Endothelial cell of umbilical vein (primary cell): ENCODE data around the gene TMEM37. TPM values are rescaled to one million over a fixed set of nuclear protein-coding genes. Genes with fewer than 3 reads are reported as not detected.

ENCODE experiments used
- BruUV-seq: library from RNA; stranded (reverse); fragments of 400-500 nt; replicated peaks from 2 replicates; lab custom pipeline; 2021; lab: Mats Ljungman, UMichigan
- CTCF ChIA-PET: fragments of 300-600, 350-600 bp; sonication (Branson Sonifier 250); formaldehyde crosslinking; loops from one replicate; lab custom pipeline; 2021; ENCODE audit warnings: antibody characterized with exemption, inconsistent platforms; lab: Charles Lee
- POLR2A ChIA-PET: fragments of 300-600, 350-600 bp; sonication (Branson Sonifier 250); formaldehyde crosslinking; loops from one replicate; lab custom pipeline; 2021; ENCODE audit warnings: antibody characterized with exemption, inconsistent platforms; lab: Charles Lee
- DNase-seq: peaks from one replicate; pipeline ENCODE4 v3.0.0-alpha.2; 2011; ENCODE audit warnings: low read depth, low spot score
- FAIRE-seq: peaks from 2 replicates; lab custom pipeline; 2011; peaks lifted over from hg19 to GRCh38; lab: Jason Lieb, UNC
- H2AFZ ChIP-seq: 2 replicates; pipeline ENCODE4 v1.6.0; 2012; ENCODE audit warnings: low read depth, low read length, control low read depth, inconsistent platforms
- H3K27ac ChIP-seq: 2 replicates; pipeline ENCODE4 v1.5.1; 2011; ENCODE audit warnings: low read depth, mild to moderate bottlenecking, control low read depth, low read length, moderate library complexity; ENCODE audit not compliant: insufficient read depth
- H3K27me3 ChIP-seq, 2 experiments: 2 replicates each; pipeline versions ENCODE4 v1.6.0 to v1.6.1; 2011; ENCODE audit warnings: low read length in 2 of 2, mixed read lengths in 1 of 2; ENCODE audit not compliant: control insufficient read depth in 2 of 2, insufficient read depth in 2 of 2
- H3K36me3 ChIP-seq, 2 experiments: 2 replicates in 1 of 2; 3 replicates in 1 of 2; pipeline ENCODE4 v1.5.1; 2011; ENCODE audit warnings: low read length in 2 of 2, mild to moderate bottlenecking in 1 of 2, moderate library complexity in 1 of 2; ENCODE audit not compliant: control insufficient read depth in 2 of 2, insufficient read depth in 2 of 2; ENCODE audit errors: extremely low read depth in 1 of 2
- H3K4me1 ChIP-seq: 3 replicates; pipeline ENCODE4 v1.5.1; 2011; ENCODE audit warnings: mild to moderate bottlenecking, low read length; ENCODE audit not compliant: control insufficient read depth, insufficient read depth; ENCODE audit errors: extremely low read depth
- H3K4me2 ChIP-seq: 2 replicates; pipeline ENCODE4 v1.6.1; 2011; ENCODE audit warnings: low read length, control low read depth, mixed read lengths; ENCODE audit not compliant: insufficient read depth
- H3K4me3 ChIP-seq, 3 experiments: fragments of 200-600 bp in 1 of 3; sonication (generic), shearing (Covaris generic) in 1 of 3; replicated peaks in 1 of 3; 2 replicates each; pipeline ENCODE4 v1.5.1; 2011 to 2016; ENCODE audit warnings: control low read depth in 3 of 3, low read length in 3 of 3, mild to moderate bottlenecking in 2 of 3, inconsistent platforms in 1 of 3, low read depth in 1 of 3, moderate library complexity in 1 of 3; ENCODE audit not compliant: insufficient read depth in 1 of 3
- H3K79me2 ChIP-seq: 2 replicates; pipeline ENCODE4 v1.6.0; 2012; ENCODE audit warnings: low read length, inconsistent platforms; ENCODE audit not compliant: control insufficient read depth, insufficient read depth
- H3K9ac ChIP-seq: replicated peaks from 2 replicates; pipeline ENCODE3; 2011; ENCODE audit warnings: low read length, control low read depth; ENCODE audit not compliant: insufficient read depth; ENCODE audit errors: extremely low read depth
- H3K9me1 ChIP-seq: replicated peaks from 3 replicates; pipeline ENCODE4 v1.6.0; 2011; ENCODE audit warnings: mild to moderate bottlenecking, low read length; ENCODE audit not compliant: control insufficient read depth, insufficient read depth; ENCODE audit errors: extremely low read depth
- H3K9me3 ChIP-seq: replicated peaks from 2 replicates; pipeline ENCODE4 v1.5.1; 2012; ENCODE audit warnings: low read length, inconsistent platforms; ENCODE audit not compliant: control insufficient read depth, insufficient read depth
- H4K20me1 ChIP-seq: replicated peaks from 2 replicates; pipeline ENCODE3; 2011; ENCODE audit warnings: mild to moderate bottlenecking, low read length; ENCODE audit not compliant: control insufficient read depth, insufficient read depth; ENCODE audit errors: extremely low read depth
- EZH2 ChIP-seq: IDR thresholded peaks from 2 replicates; pipeline ENCODE4 v1.6.1; 2012; ENCODE audit warnings: borderline replicate concordance, low read depth, mild to moderate bottlenecking, moderate library complexity, low read length, inconsistent platforms; ENCODE audit not compliant: severe bottlenecking
- FOS ChIP-seq: IDR thresholded peaks from 2 replicates; pipeline ENCODE4 v1.6.1; 2011; ENCODE audit warnings: mild to moderate bottlenecking, low read length, moderate library complexity, borderline replicate concordance; ENCODE audit not compliant: insufficient read depth
- GATA2 ChIP-seq: IDR thresholded peaks from 2 replicates; pipeline ENCODE4 v1.7.0; 2011; ENCODE audit warnings: low read depth, mild to moderate bottlenecking, moderate library complexity, mixed read lengths, low read length; ENCODE audit not compliant: insufficient read length, insufficient read depth
- JUN ChIP-seq: IDR thresholded peaks from 2 replicates; pipeline ENCODE4 v1.6.1; 2011; ENCODE audit warnings: borderline replicate concordance, low read depth; ENCODE audit not compliant: insufficient read length, insufficient read depth
- MYC ChIP-seq: IDR thresholded peaks from one replicate; pipeline ENCODE4 v1.6.1; 2011; ENCODE audit warnings: mild to moderate bottlenecking, low read depth, low read length
- POLR2A ChIP-seq: IDR thresholded peaks from 2 replicates; pipeline ENCODE4 v1.6.1; 2012; ENCODE audit warnings: low read depth, mild to moderate bottlenecking, control low read depth, low read length
- POLR2AphosphoS5 ChIP-seq: IDR thresholded peaks from 2 replicates; pipeline ENCODE4 v1.6.1; 2012; ENCODE audit warnings: low read depth, mild to moderate bottlenecking, control low read depth, low read length, moderate library complexity; ENCODE audit not compliant: insufficient read depth
- dilution Hi-C: fragments of 300-500 bp; cut with MboI; formaldehyde crosslinking; loops from one replicate; pipeline ENCODE4 v1.15.0; 2019; ENCODE audit warnings: low sequenced_read_pairs; ENCODE audit not compliant: extremely low pct_ligation_motif_present
- intact Hi-C: fragments of 100-400 bp; cut with micrococcal nuclease; formaldehyde crosslinking; loops from one replicate; pipeline ENCODE4 v1.10.0; 2022
- polyA plus RNA-seq, 4 experiments: library from polyadenylated mRNA; depleted of rRNA in 3 of 4; stranded (reverse) in 3 of 4; unstranded in 1 of 4; fragments of >200 nt; gene quantifications; 2 replicates each; pipeline versions ENCODE4 v1.2.1 to v1.2.3, GENCODE V29; 2011 to 2012; ENCODE audit warnings: missing spikeins in 1 of 4
- total RNA-seq: library from RNA; stranded (reverse); gene quantifications from 2 replicates; pipeline ENCODE4 v1.2.3, GENCODE V29; 2021
- TF ChIP-seq, protein P1 (sequence below): IDR thresholded peaks from 2 replicates; pipeline ENCODE4 v1.6.1; 2011; ENCODE audit not compliant: insufficient read depth, insufficient read length
- TF ChIP-seq, protein P2 (sequence below), 2 donors: IDR thresholded peaks; 1 replicate in 1 of 2; 2 replicates in 1 of 2; pipeline ENCODE4 v1.5.1; 2011; ENCODE audit warnings: low read length in 2 of 2, mild to moderate bottlenecking in 2 of 2, moderate library complexity in 2 of 2, control low read depth in 1 of 2, inconsistent platforms in 1 of 2, low read depth in 1 of 2; ENCODE audit not compliant: insufficient read depth in 1 of 2; ENCODE audit errors: extremely low read depth in 1 of 2

Gene TMEM37
- total and polyA plus RNA-seq, 2 donors (not counting 3 experiments of a cell fraction or from before 2014, with no cell fraction given), result 3.5 to 16.2 TPM

- Histone ChIP-seq H3K79me2 (no peaks in the 10 kb centered on the region), H3K4me3 (no peak overlapping the region), H3K4me2 (no peak overlapping the region), H3K9me1 (no peaks in the 10 kb centered on the region), H3K9me3 (no peaks in the 10 kb centered on the region), H3K27ac (no peak overlapping the region), H3K36me3 (no peaks in the 10 kb centered on the region), H2AFZ (peak overlapping the region; percentile 3), H3K4me1 (no peaks in the 10 kb centered on the region), H4K20me1 (no peaks in the 10 kb centered on the region), H3K9ac (no peak overlapping the region), H3K27me3 (peaks cover 2 to 7% of the 10 kb centered on the region in 2 experiments)
- dilution Hi-C loops, result no loop called here
- ChIA-PET POLR2A (no interaction called here), CTCF (interaction anchor here (0.5 kb wide), 1 partner anchor 505 kb away, joined by 3 read pairs; no protein-coding TSS in a partner anchor)
- TF ChIP-seq, protein P1, sequence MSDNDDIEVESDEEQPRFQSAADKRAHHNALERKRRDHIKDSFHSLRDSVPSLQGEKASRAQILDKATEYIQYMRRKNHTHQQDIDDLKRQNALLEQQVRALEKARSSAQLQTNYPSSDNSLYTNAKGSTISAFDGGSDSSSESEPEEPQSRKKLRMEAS, result no peak
- TF ChIP-seq JUN, result no peak
- no peak for TF ChIP-seq FOS
- no peak for TF ChIP-seq MYC
- no peak for TF ChIP-seq POLR2AphosphoS5
- no peak for TF ChIP-seq GATA2
- TF ChIP-seq EZH2, result no peak
- TF ChIP-seq, protein P2, sequence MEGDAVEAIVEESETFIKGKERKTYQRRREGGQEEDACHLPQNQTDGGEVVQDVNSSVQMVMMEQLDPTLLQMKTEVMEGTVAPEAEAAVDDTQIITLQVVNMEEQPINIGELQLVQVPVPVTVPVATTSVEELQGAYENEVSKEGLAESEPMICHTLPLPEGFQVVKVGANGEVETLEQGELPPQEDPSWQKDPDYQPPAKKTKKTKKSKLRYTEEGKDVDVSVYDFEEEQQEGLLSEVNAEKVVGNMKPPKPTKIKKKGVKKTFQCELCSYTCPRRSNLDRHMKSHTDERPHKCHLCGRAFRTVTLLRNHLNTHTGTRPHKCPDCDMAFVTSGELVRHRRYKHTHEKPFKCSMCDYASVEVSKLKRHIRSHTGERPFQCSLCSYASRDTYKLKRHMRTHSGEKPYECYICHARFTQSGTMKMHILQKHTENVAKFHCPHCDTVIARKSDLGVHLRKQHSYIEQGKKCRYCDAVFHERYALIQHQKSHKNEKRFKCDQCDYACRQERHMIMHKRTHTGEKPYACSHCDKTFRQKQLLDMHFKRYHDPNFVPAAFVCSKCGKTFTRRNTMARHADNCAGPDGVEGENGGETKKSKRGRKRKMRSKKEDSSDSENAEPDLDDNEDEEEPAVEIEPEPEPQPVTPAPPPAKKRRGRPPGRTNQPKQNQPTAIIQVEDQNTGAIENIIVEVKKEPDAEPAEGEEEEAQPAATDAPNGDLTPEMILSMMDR (IDR thresholded peaks at IDR 0.05; ENCODE audit: extremely low read depth in 1 of 2, insufficient read depth in 1 of 2, low read depth in 1 of 2, low read length in 2 of 2), result no peak
- no peak for TF ChIP-seq POLR2A
- intact Hi-C loops, result no loop called here
- FAIRE-seq (no peak), DNase-seq (peak; percentile 20)
- no TSS peak for BruUV-seq
Measured at GRCh38 chr2:119387381-119388129, 44.1 kb upstream of the TMEM37 start.
